HG03066 (cell line): Measurements from ENCODE around the gene QPRT.
"Not testable (repeated sequence)": the region's sequence is repeated elsewhere in the genome, so short reads cannot be mapped to it uniquely, and the experiment has no call there.

Experiments
- ATAC-seq: cut with Tn5 transposase; IDR thresholded peaks from one replicate; pipeline ENCODE4 v1.9.1; 2021; ENCODE audit warnings: low read depth; ENCODE audit not compliant: unreplicated experiment

Gene QPRT

GRCh38 chr16:29662000-29662728, 16.8 kb upstream of the QPRT start:
- ATAC-seq = no peak

- no peak for ATAC-seq
Measured at GRCh38 chr16:29662729-29663015, 16.3 kb upstream of the QPRT start.

DNA sequence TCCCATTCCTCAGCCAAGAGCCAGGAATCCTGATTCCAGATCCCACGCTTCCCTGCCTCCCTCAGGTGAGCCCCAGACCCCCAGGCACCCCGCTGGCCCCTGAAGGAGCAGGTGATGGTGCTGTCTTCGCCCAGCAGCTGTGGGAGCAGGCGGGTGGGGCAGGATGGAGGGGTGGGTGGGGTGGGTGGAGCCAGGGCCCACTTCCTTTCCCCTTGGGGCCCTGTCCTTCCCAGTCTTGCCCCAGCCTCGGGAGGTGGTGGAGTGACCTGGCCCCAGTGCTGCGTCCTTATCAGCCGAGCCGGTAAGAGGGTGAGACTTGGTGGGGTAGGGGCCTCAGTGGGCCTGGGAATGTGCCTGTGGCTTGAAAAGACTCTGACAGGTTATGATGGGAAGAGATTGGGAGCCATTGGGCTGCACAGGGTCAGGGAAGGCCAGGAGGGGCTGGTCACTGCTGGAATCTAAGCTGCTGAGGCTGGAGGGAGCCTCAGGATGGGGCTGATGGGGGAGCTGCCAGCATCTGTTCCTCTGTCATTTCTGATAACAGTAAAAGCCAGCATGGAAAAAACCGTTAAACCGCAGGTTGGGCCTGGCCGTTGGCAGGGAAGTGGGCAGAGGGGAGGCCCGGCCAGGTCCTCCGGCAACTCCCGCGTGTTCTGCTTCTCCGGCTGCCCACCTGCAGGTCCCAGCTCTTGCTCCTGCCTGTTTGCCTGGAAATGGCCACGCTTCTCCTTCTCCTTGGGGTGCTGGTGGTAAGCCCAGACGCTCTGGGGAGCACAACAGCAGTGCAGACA, 15.8 kb upstream of the QPRT start, which contains the start of gene SPN:
TSS of gene SPN (plus strand) at position 232 of the 791 bp plus-strand sequence. CDS start at position 714, 482 bp downstream.
- ATAC-seq = no peak

DNA sequence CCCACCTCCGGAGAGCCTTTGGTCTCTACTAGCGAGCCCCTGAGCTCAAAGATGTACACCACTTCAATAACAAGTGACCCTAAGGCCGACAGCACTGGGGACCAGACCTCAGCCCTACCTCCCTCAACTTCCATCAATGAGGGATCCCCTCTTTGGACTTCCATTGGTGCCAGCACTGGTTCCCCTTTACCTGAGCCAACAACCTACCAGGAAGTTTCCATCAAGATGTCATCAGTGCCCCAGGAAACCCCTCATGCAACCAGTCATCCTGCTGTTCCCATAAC, 15.2 kb upstream of the QPRT start:
- no peak for ATAC-seq

DNA sequence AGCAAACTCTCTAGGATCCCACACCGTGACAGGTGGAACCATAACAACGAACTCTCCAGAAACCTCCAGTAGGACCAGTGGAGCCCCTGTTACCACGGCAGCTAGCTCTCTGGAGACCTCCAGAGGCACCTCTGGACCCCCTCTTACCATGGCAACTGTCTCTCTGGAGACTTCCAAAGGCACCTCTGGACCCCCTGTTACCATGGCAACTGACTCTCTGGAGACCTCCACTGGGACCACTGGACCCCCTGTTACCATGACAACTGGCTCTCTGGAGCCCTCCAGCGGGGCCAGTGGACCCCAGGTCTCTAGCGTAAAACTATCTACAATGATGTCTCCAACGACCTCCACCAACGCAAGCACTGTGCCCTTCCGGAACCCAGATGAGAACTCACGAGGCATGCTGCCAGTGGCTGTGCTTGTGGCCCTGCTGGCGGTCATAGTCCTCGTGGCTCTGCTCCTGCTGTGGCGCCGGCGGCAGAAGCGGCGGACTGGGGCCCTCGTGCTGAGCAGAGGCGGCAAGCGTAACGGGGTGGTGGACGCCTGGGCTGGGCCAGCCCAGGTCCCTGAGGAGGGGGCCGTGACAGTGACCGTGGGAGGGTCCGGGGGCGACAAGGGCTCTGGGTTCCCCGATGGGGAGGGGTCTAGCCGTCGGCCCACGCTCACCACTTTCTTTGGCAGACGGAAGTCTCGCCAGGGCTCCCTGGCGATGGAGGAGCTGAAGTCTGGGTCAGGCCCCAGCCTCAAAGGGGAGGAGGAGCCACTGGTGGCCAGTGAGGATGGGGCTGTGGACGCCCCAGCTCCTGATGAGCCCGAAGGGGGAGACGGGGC, 14.7 kb upstream of the QPRT start:
- no peak for ATAC-seq

GRCh38 chr16:29665294-29666077, 13.5 kb upstream of the QPRT start:
- ATAC-seq = no peak

GRCh38 chr16:29667322-29667610, 11.7 kb upstream of the QPRT start:
- not testable (repeated sequence) for ATAC-seq

- no peak for ATAC-seq
Measured at GRCh38 chr16:29667755-29668154, 11.2 kb upstream of the QPRT start.

DNA sequence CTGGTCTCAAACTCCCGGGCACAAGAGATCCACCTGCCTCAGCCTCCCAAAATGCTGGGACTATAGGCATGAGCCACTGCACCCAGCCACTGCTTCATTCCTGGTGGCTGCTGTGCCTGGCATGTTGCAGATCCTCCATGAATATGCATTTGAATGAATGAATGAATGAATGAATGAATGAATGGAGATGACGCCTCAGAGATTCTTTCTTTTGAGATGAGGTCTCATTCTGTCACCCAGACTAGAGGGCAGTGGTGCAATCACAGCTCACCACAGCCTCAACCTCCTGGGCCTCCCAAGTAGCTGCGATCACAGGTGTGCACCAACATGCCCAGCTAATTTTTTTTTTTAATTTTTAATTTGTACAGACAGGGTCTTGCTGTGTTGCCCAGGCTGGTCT, 10.7 kb upstream of the QPRT start:
- no peak for ATAC-seq

DNA sequence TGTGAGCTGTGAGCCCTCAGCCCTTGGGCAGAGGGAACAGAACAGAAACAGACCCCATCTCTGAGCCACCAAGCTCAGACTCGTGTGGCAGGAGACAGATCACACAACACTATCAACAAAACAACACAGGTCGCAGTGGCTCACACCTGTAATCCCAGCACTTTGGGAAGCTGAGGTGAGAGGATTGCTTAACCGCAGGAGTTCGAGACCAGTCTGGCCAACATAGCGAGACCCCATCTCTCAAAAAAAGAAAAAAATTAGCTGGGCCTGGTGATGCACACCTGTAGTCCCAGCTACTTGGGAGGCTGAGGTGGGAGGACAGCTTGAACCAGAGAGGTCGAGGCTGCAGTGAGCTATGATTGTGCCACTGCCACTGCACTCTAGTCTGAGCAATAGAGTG, 5.5 kb upstream of the QPRT start:
- no peak for ATAC-seq

GRCh38 chr16:29674188-29674587, 4.8 kb upstream of the QPRT start:
- no peak for ATAC-seq

- ATAC-seq = no peak
Measured at GRCh38 chr16:29675811-29676643, 3.0 kb upstream of the QPRT start.

- ATAC-seq = no peak
Measured at GRCh38 chr16:29676989-29677785, 1.8 kb upstream of the QPRT start.

- no peak for ATAC-seq
Measured at GRCh38 chr16:29680180-29680598, 1.2 kb downstream of the QPRT start.

DNA sequence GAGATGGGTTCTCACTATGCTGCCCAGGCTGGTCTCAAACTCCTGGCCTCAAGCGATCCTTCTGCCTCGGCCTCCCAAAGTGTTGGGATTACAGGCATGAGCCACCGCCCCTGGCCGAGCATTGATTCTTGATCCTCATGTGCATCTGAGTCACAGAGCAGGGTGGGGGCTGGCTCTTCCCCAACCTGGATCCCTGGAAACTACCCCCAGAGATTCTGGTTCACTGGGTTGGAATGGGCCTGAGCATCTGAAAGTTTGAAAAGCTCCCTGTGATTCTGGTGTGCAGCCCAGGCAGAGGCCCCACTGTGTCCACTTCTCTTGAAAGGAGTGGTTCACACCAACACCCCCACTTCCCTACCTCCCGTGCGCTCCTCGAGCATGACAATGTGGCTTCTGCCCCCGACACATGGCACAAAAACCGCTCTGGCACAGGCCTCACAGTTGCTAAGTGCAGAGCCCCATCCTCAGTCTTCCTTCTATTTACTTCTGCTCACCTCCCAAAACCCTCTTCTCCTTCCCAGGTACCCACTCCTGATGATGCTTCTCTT, 4.6 kb downstream of the QPRT start:
- ATAC-seq = no peak

- ATAC-seq = no peak
Measured at GRCh38 chr16:29684679-29685078, 5.7 kb downstream of the QPRT start.

- ATAC-seq = no peak
Measured at GRCh38 chr16:29686740-29687332, 7.9 kb downstream of the QPRT start.

- no peak for ATAC-seq
Measured at GRCh38 chr16:29687755-29688154, 8.8 kb downstream of the QPRT start.

DNA sequence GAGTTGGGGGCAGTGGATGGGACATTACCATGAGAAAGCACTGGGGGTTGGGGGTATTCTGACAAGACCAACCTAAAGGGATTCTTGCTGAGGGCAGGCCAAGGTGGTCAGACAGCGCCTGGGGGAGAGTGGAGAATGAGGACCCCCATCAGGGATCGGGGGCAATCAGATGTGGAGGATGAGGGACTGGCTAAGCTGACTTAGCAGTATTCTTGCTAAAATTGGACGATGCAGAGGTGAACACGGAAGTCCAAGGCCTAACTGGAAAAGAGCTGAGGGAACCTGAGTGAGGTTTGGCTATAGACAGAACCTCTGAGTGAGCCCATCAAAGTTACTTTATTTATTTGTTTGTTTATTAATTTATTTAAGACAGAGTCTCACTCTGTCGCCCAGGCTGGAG, 9.2 kb downstream of the QPRT start:
- ATAC-seq = no peak
